Measurements from ENCODE around the gene GNB4. TPM values are rescaled to one million over a fixed set of nuclear protein-coding genes. Genes with fewer than 3 reads are reported as not detected.

GNB4 gene
- total and polyA plus RNA-seq, 2 of the 8 experiments (the other 6 are each of a cell fraction or from before 2014, with no cell fraction given): 13.4 to 29.2 TPM

- no peak for DNase-seq (ENCODE audit: low read depth in 1 of 2, low spot score in 2 of 2)
- no peak overlapping the region for H2AFZ ChIP-seq (ENCODE audit: low read length)
- H3K79me2 ChIP-seq (ENCODE audit: control insufficient read depth in 1 of 2, insufficient read depth in 2 of 2, low read length in 2 of 2): no peaks in the 10 kb centered on the region
- no peak overlapping the region for H3K4me3 ChIP-seq (ENCODE audit: extremely low read depth in 1 of 4, insufficient read depth in 2 of 4, low read depth in 3 of 4, low read length in 4 of 4)
- no peak overlapping the region for H3K27ac ChIP-seq (ENCODE audit: low read depth, low read length)
- no peaks in the 10 kb centered on the region for H3K9me3 ChIP-seq (ENCODE audit: insufficient read depth in 2 of 2, low read depth in 1 of 2, low read length in 1 of 2)
- H2AK5ac ChIP-seq (ENCODE audit: low read depth, low read length): no peak overlapping the region
- no peak overlapping the region for H2BK5ac ChIP-seq (ENCODE audit: low read depth, low read length)
- H4K91ac ChIP-seq (replicated peaks; ENCODE audit: insufficient read length, low read length): no peak overlapping the region
- H4K8ac ChIP-seq (ENCODE audit: extremely low read depth, insufficient read depth, low read length): no peak overlapping the region
- H3K36me3 ChIP-seq (ENCODE audit: control insufficient read depth in 2 of 4, insufficient read depth in 4 of 4, low read length in 3 of 4): no peaks in the 10 kb centered on the region
- no peaks in the 10 kb centered on the region for H3K79me1 ChIP-seq (ENCODE audit: low read depth, low read length)
- H3K4me1 ChIP-seq (replicated peaks in 1 of 4; ENCODE audit: control insufficient read depth in 3 of 4, insufficient read depth in 4 of 4, low read length in 3 of 4): 0 out of 7 replicates have a peak, but pooled peaks cover 0 to 3% (median 0%) of the 10 kb centered on the region in 4 experiments
- ChIA-PET CTCF (ENCODE audit: partially characterized antibody) (interaction anchor here (3.1 kb wide), 1 partner anchor 147 kb away, joined by 12 read pairs; no protein-coding TSS in a partner anchor), POLR2A (ENCODE audit: partially characterized antibody) (no interaction called here)
- no peak overlapping the region for H3K18ac ChIP-seq (ENCODE audit: extremely low read depth, low read length)
- no peaks in the 10 kb centered on the region for H4K20me1 ChIP-seq (replicated peaks in 1 of 2; ENCODE audit: control insufficient read depth in 1 of 2, insufficient read depth in 2 of 2, low read length in 2 of 2)
- no peak overlapping the region for H2BK15ac ChIP-seq (ENCODE audit: low read length)
- H2BK20ac ChIP-seq (ENCODE audit: low read length): no peak overlapping the region
- no peak overlapping the region for H4K5ac ChIP-seq (ENCODE audit: insufficient read length, low read depth, low read length)
- no peak overlapping the region for H3K4me2 ChIP-seq (ENCODE audit: insufficient read depth in 1 of 2, low read depth in 2 of 2, low read length in 2 of 2)
- H3K23me2 ChIP-seq (ENCODE audit: low read depth, low read length): no peaks in the 10 kb centered on the region
- no peak overlapping the region for H3K23ac ChIP-seq (ENCODE audit: insufficient read length)
- no peaks in the 10 kb centered on the region for H3K27me3 ChIP-seq (replicated peaks in 1 of 4; ENCODE audit: control insufficient read depth in 3 of 4, extremely low read depth in 1 of 4, insufficient read depth in 3 of 4, low read length in 3 of 4)
- FAIRE-seq: no peak
- no peak overlapping the region for H2BK120ac ChIP-seq (replicated peaks; ENCODE audit: low read depth, low read length)
- H3K9ac ChIP-seq (replicated peaks in 1 of 4; ENCODE audit: extremely low read depth in 1 of 4, low read depth in 3 of 4, low read length in 3 of 4): no peak overlapping the region
- TF ChIP-seq JUND (IDR thresholded peaks at IDR 0.05; ENCODE audit: low read length) (no peak), RXRA (IDR thresholded peaks at IDR 0.05; ENCODE audit: insufficient read depth, low read depth, low read length) (no peak), SIX5 (IDR thresholded peaks at IDR 0.05; ENCODE audit: low read depth, low read length) (no peak), ATF3 (IDR thresholded peaks at IDR 0.05; ENCODE audit: insufficient read depth, low read depth, low read length) (no peak), TBP (IDR thresholded peaks at IDR 0.05; ENCODE audit: low read depth, low read length) (no peak), RAD21 (IDR thresholded peaks at IDR 0.05 in 1 of 2, conservative IDR thresholded peaks at IDR 0.05 in 1 of 2; ENCODE audit: low read depth in 2 of 2, low read length in 2 of 2) (peak; percentile 35 to 43)
- WGBS, 2 experiments (ENCODE audit: extremely low coverage in 1 of 2, insufficient coverage in 1 of 2, insufficient read length in 1 of 2, insufficient replicate concordance in 2 of 2, low coverage in 1 of 2, low lambda C conversion rate in 2 of 2, missing lambda C conversion rate in 1 of 2): 75% methylated on average over 2 of the region's 2 CpGs; no CpG with 5 or more reads in 1 of the 2 experiments
- no peak overlapping the region for H2BK12ac ChIP-seq (ENCODE audit: low read depth, low read length)
- H3K14ac ChIP-seq (ENCODE audit: insufficient read length): no peak overlapping the region
- H3K4ac ChIP-seq (replicated peaks; ENCODE audit: insufficient read length, low read depth, low read length): no peak overlapping the region
- H3K56ac ChIP-seq (replicated peaks; ENCODE audit: insufficient read length, low read depth, low read length): no peak overlapping the region
Measured at GRCh38 chr3:179410331-179410730, 40.9 kb downstream of the GNB4 start.

Data from H1 (cell line).